Activated CD4-positive, CD25-positive, alpha-beta regulatory T cell treated with anti-CD3 and anti-CD28 coated beads, Interleukin-2, amount 50 U/mL, for 72 hours (primary cell): ENCODE measurements around the gene ZDHHC13.
A peak's percentile ranks its signal among the peaks of the same experiment; 100 is the strongest.
"Not testable (repeated sequence)": the region's sequence is repeated elsewhere in the genome, so short reads cannot be mapped to it uniquely, and the experiment has no call there.

ENCODE experiments used
- DNase-seq: peaks from one replicate; pipeline ENCODE4 v3.0.0; 2021

ZDHHC13 gene

GRCh38 chr11:19100885-19101284, 16.1 kb upstream of the ZDHHC13 start:
- no peak for DNase-seq

- no peak for DNase-seq
Measured at GRCh38 chr11:19101796-19102520, 15.0 kb upstream of the ZDHHC13 start.

- no peak for DNase-seq
Measured at GRCh38 chr11:19102521-19102900, 14.5 kb upstream of the ZDHHC13 start.

- DNase-seq, result no peak
Measured at GRCh38 chr11:19105011-19105410, 12.0 kb upstream of the ZDHHC13 start.

- DNase-seq, result no peak
Measured at GRCh38 chr11:19107125-19107524, 9.8 kb upstream of the ZDHHC13 start.

GRCh38 chr11:19110295-19110694, 6.7 kb upstream of the ZDHHC13 start:
- DNase-seq, result no peak

- no peak for DNase-seq
Measured at GRCh38 chr11:19111809-19112208, 5.2 kb upstream of the ZDHHC13 start.

GRCh38 chr11:19116276-19116970, 545 bp upstream of the ZDHHC13 start:
- peak; percentile 32 for DNase-seq

- no peak for DNase-seq
Measured at GRCh38 chr11:19117760-19118097, 761 bp downstream of the ZDHHC13 start.

- DNase-seq, result no peak
Measured at GRCh38 chr11:19121646-19122045, 4.7 kb downstream of the ZDHHC13 start.

GRCh38 chr11:19122960-19123615, 6.1 kb downstream of the ZDHHC13 start:
- DNase-seq, result no peak

- not testable (repeated sequence) for DNase-seq
Measured at GRCh38 chr11:19126562-19127325, 9.8 kb downstream of the ZDHHC13 start.

- no peak for DNase-seq
Measured at GRCh38 chr11:19134004-19134403, 17.0 kb downstream of the ZDHHC13 start.

- DNase-seq, result not testable (repeated sequence)
Measured at GRCh38 chr11:19136884-19137283, 19.9 kb downstream of the ZDHHC13 start.

- no peak for DNase-seq
Measured at GRCh38 chr11:19145319-19145718, 28.4 kb downstream of the ZDHHC13 start.

- DNase-seq, result no peak
Measured at GRCh38 chr11:19156892-19157291, 39.9 kb downstream of the ZDHHC13 start.

- DNase-seq, result no peak
Measured at GRCh38 chr11:19160847-19161246, 43.9 kb downstream of the ZDHHC13 start.

GRCh38 chr11:19161651-19162050, 44.7 kb downstream of the ZDHHC13 start:
- no peak for DNase-seq

GRCh38 chr11:19162951-19163505, 46.1 kb downstream of the ZDHHC13 start:
- DNase-seq, result no peak

- no peak for DNase-seq
Measured at GRCh38 chr11:19163617-19164016, 46.6 kb downstream of the ZDHHC13 start.

- DNase-seq, result no peak
Measured at GRCh38 chr11:19164230-19164855, 47.4 kb downstream of the ZDHHC13 start.

GRCh38 chr11:19164881-19165280, 47.9 kb downstream of the ZDHHC13 start:
- no peak for DNase-seq

GRCh38 chr11:19168090-19168489, 51.1 kb downstream of the ZDHHC13 start:
- no peak for DNase-seq
